ENCODE measurements around the gene SPDYE4.

SPDYE4 gene

GRCh38 chr17:8762012-8762411 is 3.7 kb upstream of the SPDYE4 start:
- ChIA-PET POLR2A (no interaction called here), CTCF (interaction anchor here (1.1 kb wide), 1 partner anchor 14 kb away, joined by 3 read pairs; no protein-coding TSS in a partner anchor)
- no peak for TF ChIP-seq CTCF (IDR thresholded peaks at IDR 0.05; ENCODE audit: control extremely low read depth, extremely low read depth, low read depth, missing control alignments)
- no peak for DNase-seq (ENCODE audit: extremely low spot score)

GRCh38 chr17:8757189-8757588 is 1.2 kb downstream of the SPDYE4 start:
- no peak for TF ChIP-seq CTCF (IDR thresholded peaks at IDR 0.05; ENCODE audit: control extremely low read depth, extremely low read depth, low read depth, missing control alignments)
- DNase-seq (ENCODE audit: extremely low spot score) = no peak
- ChIA-PET CTCF (interaction anchor here (0.9 to 6.9 kb wide), 9 partner anchors 9 to 156 kb away, joined by 3 to 45 read pairs (median 3); no protein-coding TSS in a partner anchor), POLR2A (interaction anchor here (0.6 kb wide), 1 partner anchor 23 kb away, joined by 3 read pairs; no protein-coding TSS in a partner anchor)

GRCh38 chr17:8755590-8756255 is 2.6 kb downstream of the SPDYE4 start:
- ChIA-PET CTCF (interaction anchor here (1.0 to 6.9 kb wide), 12 partner anchors 9 to 372 kb away, joined by 3 to 45 read pairs (median 3); no protein-coding TSS in a partner anchor), POLR2A (no interaction called here)
- no peak for DNase-seq (ENCODE audit: extremely low spot score)
- TF ChIP-seq CTCF (IDR thresholded peaks at IDR 0.05; ENCODE audit: control extremely low read depth, extremely low read depth, low read depth, missing control alignments) = no peak

- POLR2A ChIA-PET = no interaction called here
- no peak for DNase-seq (ENCODE audit: extremely low spot score)
- CTCF ChIA-PET = interaction anchor here (1.7 to 6.9 kb wide), 3 partner anchors 9 to 243 kb away, joined by 9 to 45 read pairs (median 19); no protein-coding TSS in a partner anchor
- TF ChIP-seq CTCF (IDR thresholded peaks at IDR 0.05; ENCODE audit: control extremely low read depth, extremely low read depth, low read depth, missing control alignments) = no peak
Measured at GRCh38 chr17:8754890-8755289, 3.5 kb downstream of the SPDYE4 start.

GRCh38 chr17:8753976-8754440 is 4.3 kb downstream of the SPDYE4 start:
- peak; percentile 57 for TF ChIP-seq CTCF (IDR thresholded peaks at IDR 0.05; ENCODE audit: control extremely low read depth, extremely low read depth, low read depth, missing control alignments)
- ChIA-PET POLR2A (no interaction called here), CTCF (interaction anchor here (1.7 to 6.9 kb wide), 3 partner anchors 8 to 244 kb away, joined by 9 to 45 read pairs (median 19); no protein-coding TSS in a partner anchor)
- peak; percentile 68 for DNase-seq (ENCODE audit: extremely low spot score)

- ChIA-PET POLR2A (interaction anchor here (0.6 kb wide), 1 partner anchor 1269 kb away, joined by 3 read pairs; no protein-coding TSS in a partner anchor), CTCF (interaction anchor here (0.6 to 6.9 kb wide), 8 partner anchors 8 to 343 kb away, joined by 3 to 45 read pairs (median 5); no protein-coding TSS in a partner anchor)
- DNase-seq (ENCODE audit: extremely low spot score) = no peak
- no peak for TF ChIP-seq CTCF (IDR thresholded peaks at IDR 0.05; ENCODE audit: control extremely low read depth, extremely low read depth, low read depth, missing control alignments)
Measured at GRCh38 chr17:8753136-8753975, 5.0 kb downstream of the SPDYE4 start.

All from GM10248 (cell line).